IMR-90 (cell line): ENCODE measurements around the gene BANF1. TPM values are rescaled to one million over a fixed set of nuclear protein-coding genes. Genes with fewer than 3 reads are reported as not detected.
A peak's percentile ranks its signal among the peaks of the same experiment; 100 is the strongest.

Experiments used
- ATAC-seq: fragments of 200-7000 bp; cut with Tn5 transposase; 2 replicates; pipeline ENCODE4 v1.9.1; 2020; ENCODE audit warnings: low read depth, mild to moderate bottlenecking, moderate library complexity
- BruUV-seq: library from RNA; stranded (reverse); fragments of 400-500 nt; replicated peaks from 2 replicates; lab custom pipeline; 2021; lab: Mats Ljungman, UMichigan
- CTCF ChIA-PET: fragments of 300-600 bp; formaldehyde crosslinking; extraction: SDS; loops from one replicate; lab custom pipeline; 2021; ENCODE audit warnings: antibody characterized with exemption; lab: Yijun Ruan, JAX
- POLR2A ChIA-PET: fragments of 300-600 bp; sonication (Branson Sonifier 250); formaldehyde crosslinking; loops from one replicate; lab custom pipeline; 2022; ENCODE audit warnings: antibody characterized with exemption; ENCODE audit not compliant: unreplicated experiment; lab: Charles Lee
- DNase-seq: peaks from one replicate; pipeline ENCODE4 v3.0.0; 2013
- H2AFZ ChIP-seq: replicated peaks from 2 replicates; pipeline ENCODE3; 2013; ENCODE audit warnings: low read length, mild to moderate bottlenecking; ENCODE audit not compliant: poor library complexity
- H2AK5ac ChIP-seq: 2 replicates; pipeline ENCODE4 v1.6.1; 2013; ENCODE audit warnings: low read depth, low read length, inconsistent platforms
- H2AK9ac ChIP-seq: replicated peaks from 2 replicates; pipeline ENCODE3; 2013; ENCODE audit warnings: mild to moderate bottlenecking, low read depth, low read length, moderate library complexity; ENCODE audit not compliant: poor library complexity
- H2BK120ac ChIP-seq: 2 replicates; pipeline ENCODE4 v1.6.1; 2013; ENCODE audit warnings: low read depth, low read length, inconsistent platforms
- H2BK15ac ChIP-seq: 3 replicates; pipeline ENCODE4 v1.6.1; 2013; ENCODE audit warnings: low read depth, low read length, inconsistent platforms
- H2BK20ac ChIP-seq: 2 replicates; pipeline ENCODE4 v1.6.1; 2013; ENCODE audit warnings: low read depth, mild to moderate bottlenecking, inconsistent platforms, low read length, moderate library complexity
- H2BK5ac ChIP-seq: 2 replicates; pipeline ENCODE4 v1.6.1; 2013; ENCODE audit warnings: mild to moderate bottlenecking, low read depth, low read length, inconsistent platforms; ENCODE audit not compliant: poor library complexity, severe bottlenecking
- H3K14ac ChIP-seq: replicated peaks from 2 replicates; pipeline ENCODE4 v1.6.1; 2013; ENCODE audit warnings: low read depth, low read length, inconsistent platforms
- H3K18ac ChIP-seq: 2 replicates; pipeline ENCODE4 v1.6.1; 2013; ENCODE audit warnings: low read depth, low read length, control low read depth
- H3K23ac ChIP-seq: 2 replicates; pipeline ENCODE4 v1.6.1; 2013; ENCODE audit warnings: low read depth, low read length, inconsistent platforms
- H3K27ac ChIP-seq: 2 replicates; pipeline ENCODE4 v1.5.1; 2013; ENCODE audit warnings: mild to moderate bottlenecking, control low read depth, low read length; ENCODE audit not compliant: insufficient read depth
- H3K27me3 ChIP-seq: 2 replicates; pipeline ENCODE4 v1.6.1; 2013; ENCODE audit warnings: low read length; ENCODE audit not compliant: control insufficient read depth, insufficient read depth
- H3K36me3 ChIP-seq: 2 replicates; pipeline ENCODE4 v1.6.1; 2013; ENCODE audit warnings: low read length, mixed read lengths; ENCODE audit not compliant: control insufficient read depth, insufficient read depth
- H3K4ac ChIP-seq: 2 replicates; pipeline ENCODE4 v1.6.1; 2013; ENCODE audit warnings: low read depth, low read length, inconsistent platforms
- H3K4me1 ChIP-seq: 2 replicates; pipeline ENCODE4 v1.6.1; 2013; ENCODE audit warnings: low read length, mixed read lengths; ENCODE audit not compliant: control insufficient read depth, insufficient read depth
- H3K4me2 ChIP-seq: 2 replicates; pipeline ENCODE4 v1.6.1; 2013; ENCODE audit warnings: low read depth, mild to moderate bottlenecking, control low read depth, low read length, moderate library complexity
- H3K4me3 ChIP-seq: 2 replicates; pipeline ENCODE4 v1.5.1; 2013; ENCODE audit warnings: low read depth, mild to moderate bottlenecking, control low read depth, low read length, moderate library complexity; ENCODE audit not compliant: insufficient read depth
- H3K56ac ChIP-seq: 2 replicates; pipeline ENCODE4 v1.6.1; 2013; ENCODE audit warnings: low read length, inconsistent platforms; ENCODE audit not compliant: insufficient read depth; ENCODE audit errors: extremely low read depth
- H3K79me1 ChIP-seq, 2 experiments: 2 replicates each; pipeline ENCODE4 v1.6.1; 2013; ENCODE audit warnings: low read length in 2 of 2, inconsistent platforms in 1 of 2, low read depth in 1 of 2
- H3K9ac ChIP-seq: 2 replicates; pipeline ENCODE4 v1.6.1; 2013; ENCODE audit warnings: low read depth, low read length, control low read depth
- H3K9me1 ChIP-seq: 2 replicates; pipeline ENCODE4 v1.6.1; 2013; ENCODE audit warnings: low read length, inconsistent platforms; ENCODE audit not compliant: insufficient read depth
- H3K9me3 ChIP-seq: 2 replicates; pipeline ENCODE4 v1.6.1; 2013; ENCODE audit warnings: low read length; ENCODE audit not compliant: control insufficient read depth, insufficient read depth
- H4K20me1 ChIP-seq: 2 replicates; pipeline ENCODE4 v1.6.1; 2013; ENCODE audit warnings: low read length, inconsistent platforms; ENCODE audit not compliant: insufficient read depth
- H4K5ac ChIP-seq: 2 replicates; pipeline ENCODE4 v1.6.1; 2013; ENCODE audit warnings: mild to moderate bottlenecking, low read depth, low read length, control low read depth
- H4K8ac ChIP-seq, 2 experiments: 2 replicates each; pipeline ENCODE4 v1.6.1; 2013; ENCODE audit warnings: low read depth in 2 of 2, low read length in 2 of 2, control low read depth in 1 of 2, inconsistent platforms in 1 of 2
- H4K91ac ChIP-seq: 2 replicates; pipeline ENCODE4 v1.6.1; 2013; ENCODE audit warnings: low read depth, low read length, inconsistent platforms; ENCODE audit not compliant: insufficient read depth
- CEBPB ChIP-seq: IDR thresholded peaks from 2 replicates; pipeline ENCODE4 v1.6.1; 2012; ENCODE audit warnings: low read depth, low read length, improper control_type of control experiment
- ELK1 ChIP-seq: fragments of 150-350 bp; IDR thresholded peaks from 2 replicates; pipeline ENCODE4 v1.6.1; 2016; ENCODE audit warnings: low read depth, mild to moderate bottlenecking, low read length, moderate library complexity, borderline replicate concordance
- FOS ChIP-seq: fragments of 150-350 bp; IDR thresholded peaks from 2 replicates; pipeline ENCODE4 v1.6.1; 2016; ENCODE audit warnings: low read depth, low read length
- MAFK ChIP-seq: IDR thresholded peaks from 2 replicates; pipeline ENCODE4 v1.6.1; 2012; ENCODE audit warnings: low read depth, low read length, improper control_type of control experiment
- MAZ ChIP-seq: IDR thresholded peaks from 2 replicates; pipeline ENCODE4 v1.6.1; 2012; ENCODE audit warnings: low read depth, mild to moderate bottlenecking, low read length, improper control_type of control experiment, moderate library complexity, borderline replicate concordance
- POLR2A ChIP-seq: IDR thresholded peaks from 2 replicates; pipeline ENCODE4 v1.6.1; 2012; ENCODE audit warnings: mild to moderate bottlenecking, low read depth, low read length
- SMC3 ChIP-seq: fragments of 150-350 bp; IDR thresholded peaks from 2 replicates; pipeline ENCODE4 v1.6.1; 2016; ENCODE audit warnings: low read depth, mild to moderate bottlenecking, antibody characterized with exemption, low read length, moderate library complexity
- USF2 ChIP-seq: fragments of 150-350 bp; IDR thresholded peaks from 2 replicates; pipeline ENCODE4 v1.6.1; 2017; ENCODE audit warnings: mild to moderate bottlenecking, antibody characterized with exemption, low read length, low read depth
- WGBS, 2 experiments: methylation state at CpG; one replicate each; pipeline versions ENCODE4 v1.1.5 to v1.1.7; 2013; ENCODE audit warnings: missing lambda C conversion rate in 2 of 2; ENCODE audit not compliant: insufficient read length in 1 of 2; ENCODE audit errors: extremely low coverage in 2 of 2; 5-methylcytosine and 5-hydroxymethylcytosine counted together
- dilution Hi-C: fragments of 300-500 bp; cut with HindIII; formaldehyde crosslinking; loops from one replicate; pipeline ENCODE4 v1.14.3; 2018; ENCODE audit warnings: low sequenced_read_pairs; ENCODE audit not compliant: unreplicated experiment
- in situ Hi-C: fragments of 300-500 bp; cut with MboI; formaldehyde crosslinking; loops from 3 replicates; pipeline ENCODE4 v1.14.3; 2019; ENCODE audit warnings: low sequenced_read_pairs, inconsistent platforms, mixed read lengths
- intact Hi-C: fragments of 100-400 bp; cut with micrococcal nuclease; formaldehyde crosslinking; loops from 2 replicates; pipeline ENCODE4 v1.10.0; 2022
- polyA plus RNA-seq, 3 experiments: library from polyadenylated mRNA; depleted of rRNA; stranded (reverse); fragments of >200 nt; gene quantifications; 2 replicates each; pipeline ENCODE4 v1.2.3, GENCODE V29; 2012; ENCODE audit warnings: low replicate concordance in 1 of 3
- total RNA-seq: library from RNA; depleted of rRNA; stranded (reverse); fragments of >200 nt; gene quantifications from 2 replicates; pipeline ENCODE4 v1.2.3, GENCODE V29; 2012

BANF1 gene
- total and polyA plus RNA-seq, 2 of the 4 experiments (the other 2 are of a cell fraction) = 36.6 to 242 TPM

- TF ChIP-seq SMC3 (no peak), MAFK (no peak)
Measured at GRCh38 chr11:66002648-66003225, 434 bp downstream of the BANF1 start (continued).

DNA sequence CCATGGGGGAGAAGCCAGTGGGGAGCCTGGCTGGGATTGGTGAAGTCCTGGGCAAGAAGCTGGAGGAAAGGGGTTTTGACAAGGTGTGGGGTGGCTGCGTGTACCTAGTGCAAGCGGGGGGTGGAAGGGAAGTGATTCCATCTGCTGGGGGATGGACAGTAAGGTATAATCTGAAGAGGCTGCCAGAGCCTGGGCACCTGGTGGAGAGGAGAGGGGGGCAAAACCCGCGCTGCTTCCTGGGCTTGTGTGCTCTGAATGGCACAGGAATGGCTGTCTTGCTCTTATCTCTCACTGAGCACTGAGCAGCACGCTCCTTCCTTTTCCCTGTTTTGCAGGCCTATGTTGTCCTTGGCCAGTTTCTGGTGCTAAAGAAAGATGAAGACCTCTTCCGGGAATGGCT, 988 bp downstream of the BANF1 start:
- H3K56ac ChIP-seq = no peak overlapping the region; the same call in 1 of the 2 replicates
- H2AK9ac ChIP-seq = peak overlapping the region; percentile 99
- ChIA-PET POLR2A (no interaction called here), CTCF (no interaction called here)
- no TSS peak for BruUV-seq
- H2BK5ac ChIP-seq = no peak overlapping the region
- no peak overlapping the region for H3K23ac ChIP-seq
- no peak overlapping the region for H2BK20ac ChIP-seq
- DNase-seq (no peak), ATAC-seq (no peak)
- no peak overlapping the region for H4K5ac ChIP-seq
- H3K9ac ChIP-seq = no peak overlapping the region
- no peaks in the 10 kb centered on the region for H3K9me3 ChIP-seq
- H3K18ac ChIP-seq = no peak overlapping the region
- 61% methylated on average over 3 of the region's 6 CpGs; no CpG with 5 or more reads in 1 of the 2 experiments for WGBS, 2 experiments
- H3K4ac ChIP-seq = no peak overlapping the region
- dilution Hi-C loops = no loop called here
- no peak overlapping the region for H2AFZ ChIP-seq
- H3K27me3 ChIP-seq = no peaks in the 10 kb centered on the region
- H3K4me2 ChIP-seq = peak overlapping the region; percentile 91
- 0 out of 2 replicates have a peak, but pooled peaks cover 3% of the 10 kb centered on the region for H3K9me1 ChIP-seq
- peaks cover 33 to 49% of the 10 kb centered on the region in 2 experiments for H3K79me1 ChIP-seq
- H2BK15ac ChIP-seq = no peak overlapping the region
- peak overlapping the region; percentile 78; the same call in 1 of the 2 replicates for H3K27ac ChIP-seq
- peak overlapping the region; percentile 20; the same call in 1 of the 2 replicates for H2AK5ac ChIP-seq
- peak overlapping the region; percentile 71 for H3K4me3 ChIP-seq
- intact Hi-C loops = loop anchor here (2.0 kb wide), 1 partner anchor 42 kb away; no protein-coding TSS in a partner anchor
- H3K4me1 ChIP-seq = no peaks in the 10 kb centered on the region
- H4K8ac ChIP-seq = peak overlapping the region in 1 of 2 experiments; percentile 77; a peak in 1 of 4 replicates
- in situ Hi-C loops = no loop called here
- H3K14ac ChIP-seq = no peak overlapping the region
- H2BK120ac ChIP-seq = no peak overlapping the region
- peaks cover 26% of the 10 kb centered on the region for H3K36me3 ChIP-seq
- H4K91ac ChIP-seq = no peak overlapping the region
- TF ChIP-seq SMC3 (no peak), USF2 (no peak), ELK1 (no peak), MAFK (no peak), CEBPB (no peak), POLR2A (no peak), FOS (no peak), MAZ (no peak)
- peaks cover 11% of the 10 kb centered on the region for H4K20me1 ChIP-seq
